HepG2 (cell line): ENCODE results near the gene GPR25. TPM values are rescaled to one million over a fixed set of nuclear protein-coding genes. Genes with fewer than 3 reads are reported as not detected.

Source experiments
- DPF2 ChIP-seq: sonication (generic); formaldehyde crosslinking; IDR thresholded peaks from 2 replicates; pipeline ENCODE4 v1.4.0; 2020; ENCODE audit warnings: mild to moderate bottlenecking, low read depth, missing genetic modification reagents, borderline replicate concordance
- EP300 ChIP-seq, 3 experiments: sonication (generic) in 1 of 3; formaldehyde crosslinking in 1 of 3; IDR thresholded peaks; 2 replicates each; pipeline versions ENCODE4 v1.5.1 to v1.6.1; 2011 to 2020; ENCODE audit warnings: low read depth in 2 of 3, low read length in 2 of 3, borderline replicate concordance in 1 of 3, improper control_type of control experiment in 1 of 3, mild to moderate bottlenecking in 1 of 3, missing genetic modification reagents in 1 of 3, moderate library complexity in 1 of 3
- FOXK1 ChIP-seq: sonication (generic); formaldehyde crosslinking; IDR thresholded peaks from 2 replicates; pipeline ENCODE4 v1.4.0; 2020; ENCODE audit warnings: low read depth, missing genetic modification reagents, borderline replicate concordance
- FOXP1 ChIP-seq, 2 experiments: fragments of 450-650 bp in 1 of 2; IDR thresholded peaks; 2 replicates each; pipeline ENCODE4 v1.6.1; 2017 to 2018; ENCODE audit warnings: antibody characterized with exemption in 1 of 2
- IRF2 ChIP-seq: IDR thresholded peaks from 2 replicates; pipeline ENCODE4 v1.6.1; 2018; ENCODE audit warnings: missing genetic modification reagents, missing compliant biosample characterization
- NR2F6 ChIP-seq, 2 experiments: IDR thresholded peaks; 2 replicates each; pipeline ENCODE4 v1.6.1; 2016; ENCODE audit warnings: antibody characterized with exemption in 1 of 2, mild to moderate bottlenecking in 1 of 2
- POLR2A ChIP-seq, 2 experiments: IDR thresholded peaks; 2 replicates each; pipeline ENCODE4 v1.6.1; 2011; ENCODE audit warnings: low read depth in 2 of 2, low read length in 2 of 2, mild to moderate bottlenecking in 1 of 2, moderate library complexity in 1 of 2; ENCODE audit not compliant: insufficient read depth in 1 of 2
- RXRA ChIP-seq: sonication (generic); formaldehyde crosslinking; IDR thresholded peaks from 2 replicates; pipeline ENCODE4 v1.5.1; 2020; ENCODE audit warnings: missing genetic modification reagents
- SALL1 ChIP-seq: sonication (generic); formaldehyde crosslinking; IDR thresholded peaks from 2 replicates; pipeline ENCODE4 v1.8.0; 2022; ENCODE audit warnings: mild to moderate bottlenecking, missing genetic modification reagents
- SMAD3 ChIP-seq: sonication (generic); formaldehyde crosslinking; IDR thresholded peaks from 2 replicates; pipeline ENCODE4 v1.4.0; 2020; ENCODE audit warnings: missing genetic modification reagents
- SSRP1 ChIP-seq: IDR thresholded peaks from 2 replicates; pipeline ENCODE4 v1.6.1; 2016; ENCODE audit warnings: control low read depth
- TOE1 ChIP-seq: sonication (generic); formaldehyde crosslinking; IDR thresholded peaks from 2 replicates; pipeline ENCODE4 v1.4.0; 2020; ENCODE audit warnings: mild to moderate bottlenecking, missing genetic modification reagents
- ZKSCAN8 ChIP-seq: IDR thresholded peaks from 2 replicates; pipeline ENCODE4 v1.6.1; 2016; ENCODE audit warnings: borderline replicate concordance, missing genetic modification reagents, missing compliant biosample characterization
- polyA plus RNA-seq, 8 experiments: library from polyadenylated mRNA; depleted of rRNA in 3 of 8; stranded (reverse) in 7 of 8; unstranded in 1 of 8; fragments of >200 nt; fragmentation: Illumina TruSeq in 4 of 8; extraction: Trizol in 4 of 8; gene quantifications; 2 replicates each; pipeline versions ENCODE4 v1.2.1 to v1.2.3, GENCODE V29; 2011 to 2016; ENCODE audit warnings: low read depth in 4 of 8, missing spikeins in 1 of 8, mixed read lengths in 1 of 8; ENCODE audit not compliant: insufficient read depth in 1 of 8
- total RNA-seq, 5 experiments: library from RNA; depleted of rRNA; stranded (reverse); fragments of >200 nt; fragmentation: Illumina TruSeq; extraction: Trizol; gene quantifications; 2 replicates each; pipeline ENCODE4 v1.2.3, GENCODE V29; 2016; ENCODE audit warnings: low read depth in 1 of 5
- TF ChIP-seq, protein P1 (sequence below): sonication (generic); formaldehyde crosslinking; IDR thresholded peaks from 2 replicates; pipeline ENCODE4 v1.5.0; 2020; ENCODE audit warnings: mild to moderate bottlenecking, missing genetic modification reagents
- TF ChIP-seq, protein P2 (sequence below): IDR thresholded peaks from 2 replicates; pipeline ENCODE4 v1.6.1; 2016; ENCODE audit warnings: missing genetic modification reagents, missing compliant biosample characterization
- TF ChIP-seq, protein P3 (sequence below): sonication (generic); formaldehyde crosslinking; IDR thresholded peaks from 2 replicates; pipeline ENCODE4 v1.4.0; 2020; ENCODE audit warnings: missing genetic modification reagents, borderline replicate concordance
- TF ChIP-seq, protein P4 (sequence below): sonication (generic); formaldehyde crosslinking; IDR thresholded peaks from 2 replicates; pipeline ENCODE4 v1.9.0; 2022; ENCODE audit warnings: low read depth, missing genetic modification reagents
- TF ChIP-seq, protein P5 (sequence below): sonication (generic); formaldehyde crosslinking; IDR thresholded peaks from 2 replicates; pipeline ENCODE4 v1.5.0; 2020; ENCODE audit warnings: missing genetic modification reagents, mild to moderate bottlenecking, borderline replicate concordance
- TF ChIP-seq, protein P6 (sequence below): sonication (generic); formaldehyde crosslinking; IDR thresholded peaks from 2 replicates; pipeline ENCODE4 v1.8.1; 2023; ENCODE audit warnings: mild to moderate bottlenecking, missing genetic modification reagents

GPR25 gene
- total and polyA plus RNA-seq, 2 of the 13 experiments (the other 11 are each of a cell fraction or from before 2014, with no cell fraction given), result not detected

DNA sequence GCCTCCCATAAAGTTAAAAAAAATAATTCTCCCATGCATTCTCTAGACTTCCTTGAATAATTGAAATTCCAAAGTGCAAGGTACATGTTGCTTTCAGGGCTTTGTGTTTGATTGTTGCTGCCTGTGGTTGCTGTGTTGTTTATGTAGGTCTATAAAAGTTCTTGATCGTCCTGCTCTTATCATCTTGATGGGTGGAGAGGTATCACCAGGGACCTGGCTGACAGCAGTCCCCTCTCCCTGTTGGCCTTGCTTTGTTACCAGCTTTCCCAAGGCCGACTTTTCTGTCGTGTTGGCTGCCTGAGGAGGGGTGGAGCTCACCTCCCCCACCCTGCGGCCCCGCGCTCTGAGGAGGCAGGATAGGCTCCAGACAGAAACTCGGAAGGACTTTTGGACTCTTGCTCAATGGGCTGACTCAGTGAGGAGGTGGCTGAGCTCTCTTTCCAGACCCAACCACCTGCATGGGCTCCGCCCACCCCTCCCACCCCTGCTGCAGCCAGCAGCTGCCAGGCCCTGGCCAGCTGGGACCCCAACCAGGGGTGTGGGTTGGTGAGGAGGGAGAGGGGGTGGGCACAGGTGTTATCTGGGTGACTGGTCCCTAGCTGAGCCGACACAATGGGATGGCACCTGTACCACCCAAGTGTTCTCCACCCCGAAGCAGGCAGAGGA is 23.9 kb downstream of the GPR25 start (continued):
- TF ChIP-seq, protein P1, sequence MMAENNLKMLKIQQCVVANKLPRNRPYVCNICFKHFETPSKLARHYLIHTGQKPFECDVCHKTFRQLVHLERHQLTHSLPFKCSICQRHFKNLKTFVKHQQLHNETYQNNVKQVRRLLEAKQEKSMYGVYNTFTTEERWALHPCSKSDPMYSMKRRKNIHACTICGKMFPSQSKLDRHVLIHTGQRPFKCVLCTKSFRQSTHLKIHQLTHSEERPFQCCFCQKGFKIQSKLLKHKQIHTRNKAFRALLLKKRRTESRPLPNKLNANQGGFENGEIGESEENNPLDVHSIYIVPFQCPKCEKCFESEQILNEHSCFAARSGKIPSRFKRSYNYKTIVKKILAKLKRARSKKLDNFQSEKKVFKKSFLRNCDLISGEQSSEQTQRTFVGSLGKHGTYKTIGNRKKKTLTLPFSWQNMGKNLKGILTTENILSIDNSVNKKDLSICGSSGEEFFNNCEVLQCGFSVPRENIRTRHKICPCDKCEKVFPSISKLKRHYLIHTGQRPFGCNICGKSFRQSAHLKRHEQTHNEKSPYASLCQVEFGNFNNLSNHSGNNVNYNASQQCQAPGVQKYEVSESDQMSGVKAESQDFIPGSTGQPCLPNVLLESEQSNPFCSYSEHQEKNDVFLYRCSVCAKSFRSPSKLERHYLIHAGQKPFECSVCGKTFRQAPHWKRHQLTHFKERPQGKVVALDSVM (CRISPR knock-in tag), result 0 out of 2 replicates have a peak, but pooled peaks have one; percentile 24
- TF ChIP-seq FOXP1 (IDR thresholded peaks at IDR 0.05) (no peak), FOXP1 (CRISPR knock-in tag; IDR thresholded peaks at IDR 0.05) (peak; percentile 67; the same call in 1 of the 2 replicates), RXRA (peak; percentile 91), FOXK1 (0 out of 2 replicates have a peak, but pooled peaks have one; percentile 62), ZKSCAN8 (CRISPR knock-in tag) (peak; percentile 81; the same call in 1 of the 2 replicates), EP300 (IDR thresholded peaks at IDR 0.05; ENCODE audit: low read depth in 2 of 2, low read length in 2 of 2) (peak; percentile 57 to 85; a peak in 3 of 4 replicates), EP300 (CRISPR knock-in tag; IDR thresholded peaks at IDR 0.05; ENCODE audit: borderline replicate concordance) (peak; percentile 91; the same call in 1 of the 2 replicates), DPF2 (peak; percentile 93), POLR2A (IDR thresholded peaks at IDR 0.05; ENCODE audit: insufficient read depth in 1 of 2, low read depth in 2 of 2, low read length in 2 of 2) (peak in 1 of 2 experiments; percentile 62; a peak in 2 of 4 replicates), SALL1 (CRISPR knock-in tag) (peak; percentile 97), SSRP1 (peak; percentile 72; the same call in 1 of the 2 replicates), TOE1 (no peak), IRF2 (peak; percentile 87), NR2F6 (IDR thresholded peaks at IDR 0.05) (peak; percentile 57), NR2F6 (CRISPR knock-in tag; IDR thresholded peaks at IDR 0.05) (peak; percentile 76), SMAD3 (CRISPR knock-in tag) (peak; percentile 77)
- TF ChIP-seq, protein P2, sequence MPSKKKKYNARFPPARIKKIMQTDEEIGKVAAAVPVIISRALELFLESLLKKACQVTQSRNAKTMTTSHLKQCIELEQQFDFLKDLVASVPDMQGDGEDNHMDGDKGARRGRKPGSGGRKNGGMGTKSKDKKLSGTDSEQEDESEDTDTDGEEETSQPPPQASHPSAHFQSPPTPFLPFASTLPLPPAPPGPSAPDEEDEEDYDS, result 0 out of 2 replicates have a peak, but pooled peaks have one; percentile 29
- TF ChIP-seq, protein P3, sequence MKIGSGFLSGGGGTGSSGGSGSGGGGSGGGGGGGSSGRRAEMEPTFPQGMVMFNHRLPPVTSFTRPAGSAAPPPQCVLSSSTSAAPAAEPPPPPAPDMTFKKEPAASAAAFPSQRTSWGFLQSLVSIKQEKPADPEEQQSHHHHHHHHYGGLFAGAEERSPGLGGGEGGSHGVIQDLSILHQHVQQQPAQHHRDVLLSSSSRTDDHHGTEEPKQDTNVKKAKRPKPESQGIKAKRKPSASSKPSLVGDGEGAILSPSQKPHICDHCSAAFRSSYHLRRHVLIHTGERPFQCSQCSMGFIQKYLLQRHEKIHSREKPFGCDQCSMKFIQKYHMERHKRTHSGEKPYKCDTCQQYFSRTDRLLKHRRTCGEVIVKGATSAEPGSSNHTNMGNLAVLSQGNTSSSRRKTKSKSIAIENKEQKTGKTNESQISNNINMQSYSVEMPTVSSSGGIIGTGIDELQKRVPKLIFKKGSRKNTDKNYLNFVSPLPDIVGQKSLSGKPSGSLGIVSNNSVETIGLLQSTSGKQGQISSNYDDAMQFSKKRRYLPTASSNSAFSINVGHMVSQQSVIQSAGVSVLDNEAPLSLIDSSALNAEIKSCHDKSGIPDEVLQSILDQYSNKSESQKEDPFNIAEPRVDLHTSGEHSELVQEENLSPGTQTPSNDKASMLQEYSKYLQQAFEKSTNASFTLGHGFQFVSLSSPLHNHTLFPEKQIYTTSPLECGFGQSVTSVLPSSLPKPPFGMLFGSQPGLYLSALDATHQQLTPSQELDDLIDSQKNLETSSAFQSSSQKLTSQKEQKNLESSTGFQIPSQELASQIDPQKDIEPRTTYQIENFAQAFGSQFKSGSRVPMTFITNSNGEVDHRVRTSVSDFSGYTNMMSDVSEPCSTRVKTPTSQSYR (CRISPR knock-in tag), result peak; percentile 98
- TF ChIP-seq, protein P4, sequence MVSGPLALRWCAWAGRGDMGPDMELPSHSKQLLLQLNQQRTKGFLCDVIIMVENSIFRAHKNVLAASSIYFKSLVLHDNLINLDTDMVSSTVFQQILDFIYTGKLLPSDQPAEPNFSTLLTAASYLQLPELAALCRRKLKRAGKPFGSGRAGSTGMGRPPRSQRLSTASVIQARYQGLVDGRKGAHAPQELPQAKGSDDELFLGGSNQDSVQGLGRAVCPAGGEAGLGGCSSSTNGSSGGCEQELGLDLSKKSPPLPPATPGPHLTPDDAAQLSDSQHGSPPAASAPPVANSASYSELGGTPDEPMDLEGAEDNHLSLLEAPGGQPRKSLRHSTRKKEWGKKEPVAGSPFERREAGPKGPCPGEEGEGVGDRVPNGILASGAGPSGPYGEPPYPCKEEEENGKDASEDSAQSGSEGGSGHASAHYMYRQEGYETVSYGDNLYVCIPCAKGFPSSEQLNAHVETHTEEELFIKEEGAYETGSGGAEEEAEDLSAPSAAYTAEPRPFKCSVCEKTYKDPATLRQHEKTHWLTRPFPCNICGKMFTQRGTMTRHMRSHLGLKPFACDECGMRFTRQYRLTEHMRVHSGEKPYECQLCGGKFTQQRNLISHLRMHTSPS (CRISPR knock-in tag), result peak; percentile 40
- TF ChIP-seq, protein P5, sequence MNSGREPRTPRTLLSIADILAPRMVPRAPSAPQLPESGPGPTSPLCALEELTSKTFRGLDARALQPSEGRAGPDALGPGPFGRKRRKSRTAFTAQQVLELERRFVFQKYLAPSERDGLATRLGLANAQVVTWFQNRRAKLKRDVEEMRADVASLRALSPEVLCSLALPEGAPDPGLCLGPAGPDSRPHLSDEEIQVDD, result no peak
- TF ChIP-seq, protein P6, sequence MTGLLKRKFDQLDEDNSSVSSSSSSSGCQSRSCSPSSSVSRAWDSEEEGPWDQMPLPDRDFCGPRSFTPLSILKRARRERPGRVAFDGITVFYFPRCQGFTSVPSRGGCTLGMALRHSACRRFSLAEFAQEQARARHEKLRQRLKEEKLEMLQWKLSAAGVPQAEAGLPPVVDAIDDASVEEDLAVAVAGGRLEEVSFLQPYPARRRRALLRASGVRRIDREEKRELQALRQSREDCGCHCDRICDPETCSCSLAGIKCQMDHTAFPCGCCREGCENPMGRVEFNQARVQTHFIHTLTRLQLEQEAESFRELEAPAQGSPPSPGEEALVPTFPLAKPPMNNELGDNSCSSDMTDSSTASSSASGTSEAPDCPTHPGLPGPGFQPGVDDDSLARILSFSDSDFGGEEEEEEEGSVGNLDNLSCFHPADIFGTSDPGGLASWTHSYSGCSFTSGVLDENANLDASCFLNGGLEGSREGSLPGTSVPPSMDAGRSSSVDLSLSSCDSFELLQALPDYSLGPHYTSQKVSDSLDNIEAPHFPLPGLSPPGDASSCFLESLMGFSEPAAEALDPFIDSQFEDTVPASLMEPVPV (CRISPR knock-in tag), result 0 out of 2 replicates have a peak, but pooled peaks have one; percentile 29
